Spleen (tissue), 7 donors: ENCODE results near the gene BARX2.

Experiments used
- CTCF ChIP-seq, 11 experiments: fragments of 200-600 bp in 7 of 11; fragments of 450-650 bp in 4 of 11; sonication (generic) in 4 of 11; IDR thresholded peaks in 8 of 11; conservative IDR thresholded peaks in 3 of 11; 1 replicate in 7 of 11; 2 replicates in 4 of 11; pipeline versions ENCODE4 v1.4.0 to v1.8.0; 2016 to 2021; ENCODE audit warnings: antibody characterized with exemption in 11 of 11, inconsistent platforms in 4 of 11, mild to moderate bottlenecking in 1 of 11
- POLR2A ChIP-seq, 3 donors: fragments of 450-650 bp; IDR thresholded peaks; one replicate each; pipeline ENCODE4 v1.5.1; 2017; ENCODE audit warnings: antibody characterized with exemption in 3 of 3, mild to moderate bottlenecking in 1 of 3
- POLR2AphosphoS5 ChIP-seq, 3 donors: sonication (generic); formaldehyde crosslinking; IDR thresholded peaks; one replicate each; pipeline ENCODE4 v1.5.1; 2017; ENCODE audit warnings: antibody characterized with exemption in 3 of 3
- donor health status: DM: no; HTN: no; CAD: no; lungs with moderate emphysema.
- donor health status: DM: no; HTN: no; CAD: no.
- donor health status: DM: no; HTN: no; CAD: no.

- TF ChIP-seq CTCF (IDR thresholded peaks at IDR 0.05 in 8 of 11, conservative IDR thresholded peaks at IDR 0.05 in 3 of 11) (no peak), POLR2A (IDR thresholded peaks at IDR 0.05) (no peak), POLR2AphosphoS5 (IDR thresholded peaks at IDR 0.05) (no peak)
Measured at GRCh38 chr11:129455756-129456655, 80.4 kb downstream of the BARX2 start.
